Retinal pigment epithelial cell (primary cell): ENCODE data around the gene ATP5F1D.

ENCODE experiments used
- DNase-seq: peaks from one replicate; pipeline ENCODE4 v3.0.0-alpha.2; 2010; ENCODE audit warnings: low read depth
- H3K4me3 ChIP-seq: 2 replicates; pipeline ENCODE4 v1.5.1; 2011; ENCODE audit warnings: mild to moderate bottlenecking, low read length, control low read depth, moderate library complexity
- TF ChIP-seq, protein P1 (sequence below): conservative IDR thresholded peaks from 2 replicates; pipeline ENCODE4 v1.5.1; 2011; ENCODE audit warnings: low read depth, low read length, control low read depth, inconsistent platforms

ATP5F1D gene

DNA sequence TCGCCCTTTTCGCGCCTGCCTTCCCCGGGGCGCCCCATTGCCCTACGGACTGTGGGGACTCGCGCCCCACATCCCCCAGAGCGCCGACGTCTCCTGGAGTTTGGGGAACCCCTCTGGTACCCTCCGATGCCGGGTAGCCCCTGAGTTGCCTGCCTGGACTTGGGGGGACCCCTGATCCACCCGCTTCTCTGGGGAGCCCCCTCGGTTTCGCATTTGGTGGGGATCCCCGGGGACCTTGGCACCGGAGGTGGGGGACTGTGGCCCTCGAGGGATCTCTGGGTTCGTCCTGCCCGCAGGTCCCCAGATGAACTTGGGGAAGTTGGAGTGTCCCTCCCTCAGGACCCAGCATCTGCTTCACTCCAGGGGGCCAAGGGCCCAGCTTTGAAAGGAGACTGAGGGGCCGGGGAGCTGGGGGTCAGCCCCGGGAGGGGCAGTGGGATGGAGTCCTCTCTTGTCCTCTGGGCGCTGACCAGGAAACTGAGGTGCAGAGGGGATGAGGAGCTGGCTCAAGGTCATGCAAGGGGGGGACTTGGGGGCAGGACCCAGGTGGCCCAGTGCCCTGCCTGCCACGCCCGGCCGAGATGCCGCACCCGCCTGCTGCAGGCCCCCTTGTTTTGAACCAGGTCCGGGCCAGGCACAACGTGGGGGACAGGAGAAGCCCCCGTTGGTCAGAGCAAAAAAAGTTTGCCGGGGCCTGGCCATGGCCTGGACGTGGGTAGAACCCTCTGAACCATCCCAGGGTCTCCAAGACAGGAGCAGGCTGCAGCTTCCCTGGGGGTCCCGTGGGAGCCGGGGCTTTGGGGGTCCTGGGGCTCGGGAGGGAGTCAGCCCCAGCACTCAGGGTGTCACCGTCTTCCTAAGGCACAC is 45.2 kb downstream of the ATP5F1D start:
- TF ChIP-seq, protein P1, sequence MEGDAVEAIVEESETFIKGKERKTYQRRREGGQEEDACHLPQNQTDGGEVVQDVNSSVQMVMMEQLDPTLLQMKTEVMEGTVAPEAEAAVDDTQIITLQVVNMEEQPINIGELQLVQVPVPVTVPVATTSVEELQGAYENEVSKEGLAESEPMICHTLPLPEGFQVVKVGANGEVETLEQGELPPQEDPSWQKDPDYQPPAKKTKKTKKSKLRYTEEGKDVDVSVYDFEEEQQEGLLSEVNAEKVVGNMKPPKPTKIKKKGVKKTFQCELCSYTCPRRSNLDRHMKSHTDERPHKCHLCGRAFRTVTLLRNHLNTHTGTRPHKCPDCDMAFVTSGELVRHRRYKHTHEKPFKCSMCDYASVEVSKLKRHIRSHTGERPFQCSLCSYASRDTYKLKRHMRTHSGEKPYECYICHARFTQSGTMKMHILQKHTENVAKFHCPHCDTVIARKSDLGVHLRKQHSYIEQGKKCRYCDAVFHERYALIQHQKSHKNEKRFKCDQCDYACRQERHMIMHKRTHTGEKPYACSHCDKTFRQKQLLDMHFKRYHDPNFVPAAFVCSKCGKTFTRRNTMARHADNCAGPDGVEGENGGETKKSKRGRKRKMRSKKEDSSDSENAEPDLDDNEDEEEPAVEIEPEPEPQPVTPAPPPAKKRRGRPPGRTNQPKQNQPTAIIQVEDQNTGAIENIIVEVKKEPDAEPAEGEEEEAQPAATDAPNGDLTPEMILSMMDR, result no peak
- DNase-seq, result no peak
- peak overlapping the region; percentile 23 for H3K4me3 ChIP-seq

DNA sequence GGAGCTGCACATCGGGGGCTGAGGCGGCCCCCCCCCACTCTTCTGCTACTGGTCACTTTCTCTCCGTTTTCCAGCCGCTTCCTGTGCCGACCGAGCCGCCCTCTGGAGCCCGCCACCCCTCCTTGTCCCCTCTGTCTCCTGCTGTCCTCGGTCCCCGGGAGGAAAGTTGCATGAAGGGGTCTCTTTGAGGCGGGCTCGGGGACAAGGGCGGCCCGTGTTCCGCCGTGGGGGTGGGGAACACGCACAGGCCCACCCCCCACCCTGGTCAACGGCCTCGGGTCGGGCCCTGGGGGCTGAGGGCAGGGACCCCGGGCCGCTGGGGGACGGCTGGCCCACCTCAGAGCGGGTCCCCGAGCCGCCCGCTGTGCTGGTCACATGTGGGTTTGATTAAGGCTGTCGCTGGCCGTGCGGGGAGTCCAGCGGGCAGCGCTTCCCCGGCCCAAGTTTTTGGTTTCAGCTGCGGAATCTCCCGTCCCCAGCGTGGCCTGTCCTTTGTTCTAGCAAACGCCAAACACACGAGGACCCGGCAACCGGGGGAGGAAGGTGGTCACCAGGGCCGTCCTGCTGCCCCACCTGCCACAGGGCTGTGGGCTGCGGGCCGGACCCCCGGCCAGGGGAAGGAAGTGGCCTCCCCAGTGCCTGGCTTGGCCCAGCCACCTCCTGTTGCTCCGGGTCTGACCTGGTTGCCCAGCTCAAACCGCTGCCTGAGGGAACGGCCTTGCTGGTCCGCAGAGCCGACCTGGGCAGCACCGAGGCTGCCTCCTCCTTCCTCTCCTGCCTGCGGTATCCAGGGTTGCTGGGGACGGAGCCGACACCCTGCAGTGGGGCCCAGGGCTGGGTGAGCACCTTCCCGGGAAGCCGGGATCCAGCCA is 46.0 kb downstream of the ATP5F1D start:
- no peak for DNase-seq
- TF ChIP-seq, protein P1, result no peak
- H3K4me3 ChIP-seq, result no peak overlapping the region

GRCh38 chr19:1288226-1288612 is 46.7 kb downstream of the ATP5F1D start:
- TF ChIP-seq, protein P1, result no peak
- no peak for DNase-seq
- H3K4me3 ChIP-seq, result no peak overlapping the region

DNA sequence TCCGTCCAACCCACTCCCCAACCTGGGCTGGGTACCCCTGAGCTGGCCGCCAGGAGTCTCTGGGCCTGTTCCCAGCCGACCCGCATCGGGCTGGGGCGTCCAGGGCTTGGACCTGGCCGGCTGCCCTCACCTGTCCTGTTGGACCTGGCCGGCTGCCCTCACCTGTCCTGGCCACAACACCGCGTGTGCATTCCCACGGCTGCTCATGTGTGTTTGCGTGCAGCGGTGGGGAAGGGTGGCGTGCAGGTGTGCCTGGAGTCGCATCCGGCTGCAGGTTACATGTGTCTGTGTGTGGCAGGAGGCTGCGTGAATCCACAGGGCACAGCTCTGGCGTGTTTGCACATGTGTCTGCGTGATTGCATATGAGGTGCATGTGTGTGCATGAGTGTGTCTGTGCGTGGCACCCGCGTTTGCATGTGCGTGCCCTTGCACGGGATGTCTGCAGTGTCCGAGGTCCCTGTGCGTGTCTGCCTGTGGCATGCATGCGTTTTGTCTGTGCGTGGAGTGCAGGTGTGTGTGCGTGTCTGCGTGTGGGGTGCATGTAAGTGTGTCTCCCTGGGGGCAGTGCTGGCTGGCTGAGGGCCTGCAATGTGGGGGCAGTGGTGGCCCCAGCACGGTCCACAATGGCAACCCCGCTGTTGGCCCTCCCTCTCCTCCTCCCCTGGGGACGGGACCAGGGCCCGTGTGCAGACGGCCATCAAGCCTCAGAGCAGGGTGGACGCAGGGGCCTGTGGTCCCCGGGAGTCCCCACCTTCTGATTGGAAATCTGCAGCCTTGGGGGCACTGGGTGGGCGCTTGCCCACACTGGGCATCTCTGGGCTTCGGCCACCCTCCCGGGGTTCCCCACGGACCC is 47.5 kb downstream of the ATP5F1D start:
- H3K4me3 ChIP-seq, result no peak overlapping the region
- DNase-seq, result no peak
- TF ChIP-seq, protein P1, result no peak

- TF ChIP-seq, protein P1, result no peak
- no peak overlapping the region for H3K4me3 ChIP-seq
- DNase-seq, result no peak
Observed at GRCh38 chr19:1289686-1290025, 48.1 kb downstream of the ATP5F1D start.

GRCh38 chr19:1290196-1290702 is 48.7 kb downstream of the ATP5F1D start:
- DNase-seq, result no peak
- H3K4me3 ChIP-seq, result no peak overlapping the region
- TF ChIP-seq, protein P1, result no peak
